ENCODE results near the gene PARP6.

PARP6 gene

DNA sequence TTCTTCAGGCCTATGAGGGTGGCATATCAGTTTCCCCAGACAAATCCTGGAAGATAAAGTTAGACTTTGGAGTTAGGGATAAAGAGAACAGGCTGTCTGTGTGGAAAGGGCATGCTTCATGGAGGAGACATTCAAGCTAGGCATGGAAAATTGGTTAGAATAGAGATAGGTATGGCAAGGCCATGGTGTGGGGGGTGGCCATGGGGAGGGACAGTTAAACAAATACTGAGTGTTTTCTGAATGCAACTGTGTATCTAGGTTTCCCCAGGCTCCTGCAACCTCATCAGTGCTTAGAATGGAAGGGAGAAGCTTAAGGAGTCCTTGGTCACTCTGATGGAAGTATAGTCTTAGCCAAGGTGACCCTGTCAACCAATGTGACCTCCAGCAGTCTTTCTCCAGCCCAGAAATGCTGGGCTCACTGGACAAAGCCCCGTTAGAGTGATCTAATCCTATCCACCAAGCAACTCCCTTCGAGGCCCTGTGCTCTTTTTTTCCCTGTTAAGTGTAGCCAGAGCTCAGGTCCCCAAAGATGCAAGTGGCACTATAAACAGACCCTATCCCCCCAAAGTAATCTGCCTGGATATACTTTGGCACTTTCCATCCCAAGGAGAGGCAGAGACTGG is 35.9 kb downstream of the PARP6 start:
- H3K27ac ChIP-seq (ENCODE audit: low read depth, low read length) = no peak overlapping the region
- H3K4me3 ChIP-seq (ENCODE audit: low read length) = no peak overlapping the region
- H3K27me3 ChIP-seq (ENCODE audit: control insufficient read depth, insufficient read depth, low read length) = no peaks in the 10 kb centered on the region
- H3K36me3 ChIP-seq (ENCODE audit: control insufficient read depth, insufficient read depth, low read length) = peaks cover 7% of the 10 kb centered on the region
- H3K9ac ChIP-seq (ENCODE audit: low read length) = no peak overlapping the region
- H3K4me1 ChIP-seq (ENCODE audit: control insufficient read depth, insufficient read depth, low read length) = peaks cover 3% of the 10 kb centered on the region

DNA sequence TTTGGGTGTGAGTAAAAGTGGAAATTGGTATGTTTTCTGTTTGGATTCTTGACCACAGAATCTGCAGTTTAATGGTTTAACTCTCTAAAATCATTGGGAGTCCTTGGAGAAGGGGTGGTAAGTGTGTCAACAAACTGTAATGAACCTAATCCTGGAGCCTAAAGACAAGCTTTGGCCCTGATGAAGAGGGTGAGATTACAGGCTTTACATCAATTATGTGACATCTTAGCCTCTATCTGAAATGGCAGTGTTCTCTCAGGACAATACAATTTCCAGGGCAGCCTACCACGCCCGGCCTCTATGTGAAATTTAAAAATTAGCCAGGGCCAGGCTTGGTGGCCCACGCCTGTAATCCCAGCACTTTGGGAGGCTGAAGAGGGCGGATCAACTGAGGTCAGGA is 37.1 kb downstream of the PARP6 start:
- H3K4me3 ChIP-seq (ENCODE audit: low read length) = no peak overlapping the region
- H3K36me3 ChIP-seq (ENCODE audit: control insufficient read depth, insufficient read depth, low read length) = no peaks in the 10 kb centered on the region
- no peaks in the 10 kb centered on the region for H3K27me3 ChIP-seq (ENCODE audit: control insufficient read depth, insufficient read depth, low read length)
- H3K9ac ChIP-seq (ENCODE audit: low read length) = no peak overlapping the region
- peaks cover 3% of the 10 kb centered on the region for H3K4me1 ChIP-seq (ENCODE audit: control insufficient read depth, insufficient read depth, low read length)
- H3K27ac ChIP-seq (ENCODE audit: low read depth, low read length) = no peak overlapping the region

DNA sequence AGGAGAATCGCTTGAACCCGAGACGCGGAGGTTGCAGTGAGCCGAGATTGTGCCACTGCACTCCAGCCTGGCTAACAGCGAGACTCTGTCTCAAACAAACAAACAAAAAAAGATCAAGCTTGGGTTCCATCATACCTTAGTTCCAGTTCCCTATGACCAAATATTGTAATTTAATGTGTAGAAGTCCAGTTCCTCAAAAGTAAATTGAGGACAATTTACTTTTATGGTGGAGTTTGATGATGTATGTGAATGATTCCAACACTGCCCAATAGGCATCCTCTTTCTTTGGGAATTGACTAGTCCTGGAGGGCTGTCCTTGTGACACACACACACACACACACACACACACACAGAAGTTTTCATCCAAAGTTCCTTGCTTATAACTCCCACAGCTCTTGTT is 38.6 kb downstream of the PARP6 start:
- Histone ChIP-seq H3K9ac (ENCODE audit: low read length) (no peak overlapping the region), H3K4me1 (ENCODE audit: control insufficient read depth, insufficient read depth, low read length) (peaks cover 9% of the 10 kb centered on the region)

DNA sequence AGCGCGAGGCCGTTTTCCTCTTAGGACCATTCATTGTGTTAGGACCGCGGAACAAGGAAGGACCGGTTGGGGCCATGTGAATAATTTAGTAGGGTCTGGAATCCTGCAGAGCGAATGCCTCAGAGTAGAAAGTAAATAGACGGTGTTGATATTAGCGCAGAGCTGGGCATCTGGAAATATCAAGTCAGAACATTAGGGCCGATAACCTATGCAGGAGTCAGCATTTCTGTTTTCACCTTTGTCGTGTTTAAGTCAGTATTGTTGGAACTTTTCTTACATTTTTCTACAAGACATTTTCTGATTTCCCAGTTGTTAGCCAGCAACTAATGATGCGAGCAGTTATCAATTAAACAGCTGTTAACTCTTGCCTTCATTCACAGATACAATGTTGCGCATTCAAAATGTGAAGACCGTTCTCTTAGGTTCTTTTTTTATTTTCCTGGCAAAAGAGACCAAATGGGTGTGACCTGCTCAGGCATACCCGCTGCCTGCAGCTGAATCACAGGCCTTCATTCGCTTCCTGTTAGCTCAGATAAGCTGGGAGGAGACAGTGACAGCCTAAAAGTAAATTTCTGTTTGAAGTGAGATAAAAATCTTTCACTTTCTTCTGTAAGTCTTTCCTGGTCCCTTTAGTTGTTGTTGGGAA is 40.4 kb downstream of the PARP6 start:
- Histone ChIP-seq H3K27me3 (ENCODE audit: control insufficient read depth, insufficient read depth, low read length) (no peaks in the 10 kb centered on the region), H3K36me3 (ENCODE audit: control insufficient read depth, insufficient read depth, low read length) (no peaks in the 10 kb centered on the region), H3K4me3 (ENCODE audit: low read length) (peak overlapping the region; percentile 81), H3K27ac (ENCODE audit: low read depth, low read length) (peak overlapping the region; percentile 91), H3K4me1 (ENCODE audit: control insufficient read depth, insufficient read depth, low read length) (peaks cover 15% of the 10 kb centered on the region), H3K9ac (ENCODE audit: low read length) (peak overlapping the region; percentile 58)

More for the DNA sequence above, 38.6 kb downstream of the PARP6 start:
- Histone ChIP-seq H3K36me3 (ENCODE audit: control insufficient read depth, insufficient read depth, low read length) (no peaks in the 10 kb centered on the region), H3K27ac (ENCODE audit: low read depth, low read length) (no peak overlapping the region), H3K4me3 (ENCODE audit: low read length) (no peak overlapping the region), H3K27me3 (ENCODE audit: control insufficient read depth, insufficient read depth, low read length) (no peaks in the 10 kb centered on the region)

DNA sequence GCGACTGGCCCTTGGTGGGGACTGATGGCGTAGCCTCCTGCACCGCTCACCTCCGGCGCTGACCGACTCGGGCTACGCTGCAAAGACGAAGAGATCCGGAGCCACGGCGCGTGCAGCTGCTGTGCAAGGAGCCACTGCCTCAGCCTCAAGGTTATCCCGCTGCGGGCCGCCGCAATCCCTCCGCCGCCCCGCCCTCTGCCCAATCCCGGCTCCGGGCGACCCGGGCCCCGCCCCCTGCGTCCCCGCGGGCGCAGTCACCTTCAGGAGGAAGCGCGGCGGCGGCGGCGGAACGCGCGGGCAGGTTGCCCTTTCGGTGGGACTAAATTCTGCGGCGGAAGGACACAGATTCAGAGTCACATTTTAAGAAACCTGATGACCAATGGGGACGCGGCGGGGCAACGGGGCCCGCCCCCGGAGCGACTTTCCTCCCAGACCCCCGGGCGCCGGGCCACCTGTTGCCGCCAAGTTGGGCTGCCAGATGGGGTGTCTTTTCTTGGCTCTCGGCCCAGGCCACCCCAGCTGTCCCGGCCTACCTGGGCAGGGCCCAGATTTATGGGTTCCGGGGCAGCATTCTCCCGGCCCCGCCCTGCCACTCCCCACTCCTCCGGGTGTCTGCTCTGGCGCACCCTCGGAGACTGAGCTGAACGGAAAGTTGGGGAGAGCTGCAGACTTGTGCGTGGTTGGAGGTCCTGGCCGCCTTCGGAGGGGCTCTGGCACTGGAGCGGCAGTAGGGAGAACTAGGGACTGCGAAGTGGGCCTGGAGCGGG is 41.1 kb downstream of the PARP6 start, which contains the start of gene PKM:
TSS of gene PKM (minus strand) at position 125 of the 767 bp plus-strand sequence. CDS start 12,093 bp downstream, outside the sequence.
- Histone ChIP-seq H3K4me1 (ENCODE audit: control insufficient read depth, insufficient read depth, low read length) (peaks cover 20% of the 10 kb centered on the region), H3K9ac (ENCODE audit: low read length) (peak within 1 kb of the TSS; percentile 96), H3K4me3 (ENCODE audit: low read length) (peak within 1 kb of the TSS; percentile 81), H3K27me3 (ENCODE audit: control insufficient read depth, insufficient read depth, low read length) (no peaks in the 10 kb centered on the region), H3K36me3 (ENCODE audit: control insufficient read depth, insufficient read depth, low read length) (no peaks in the 10 kb centered on the region), H3K27ac (ENCODE audit: low read depth, low read length) (peak within 1 kb of the TSS; percentile 91)

DNA sequence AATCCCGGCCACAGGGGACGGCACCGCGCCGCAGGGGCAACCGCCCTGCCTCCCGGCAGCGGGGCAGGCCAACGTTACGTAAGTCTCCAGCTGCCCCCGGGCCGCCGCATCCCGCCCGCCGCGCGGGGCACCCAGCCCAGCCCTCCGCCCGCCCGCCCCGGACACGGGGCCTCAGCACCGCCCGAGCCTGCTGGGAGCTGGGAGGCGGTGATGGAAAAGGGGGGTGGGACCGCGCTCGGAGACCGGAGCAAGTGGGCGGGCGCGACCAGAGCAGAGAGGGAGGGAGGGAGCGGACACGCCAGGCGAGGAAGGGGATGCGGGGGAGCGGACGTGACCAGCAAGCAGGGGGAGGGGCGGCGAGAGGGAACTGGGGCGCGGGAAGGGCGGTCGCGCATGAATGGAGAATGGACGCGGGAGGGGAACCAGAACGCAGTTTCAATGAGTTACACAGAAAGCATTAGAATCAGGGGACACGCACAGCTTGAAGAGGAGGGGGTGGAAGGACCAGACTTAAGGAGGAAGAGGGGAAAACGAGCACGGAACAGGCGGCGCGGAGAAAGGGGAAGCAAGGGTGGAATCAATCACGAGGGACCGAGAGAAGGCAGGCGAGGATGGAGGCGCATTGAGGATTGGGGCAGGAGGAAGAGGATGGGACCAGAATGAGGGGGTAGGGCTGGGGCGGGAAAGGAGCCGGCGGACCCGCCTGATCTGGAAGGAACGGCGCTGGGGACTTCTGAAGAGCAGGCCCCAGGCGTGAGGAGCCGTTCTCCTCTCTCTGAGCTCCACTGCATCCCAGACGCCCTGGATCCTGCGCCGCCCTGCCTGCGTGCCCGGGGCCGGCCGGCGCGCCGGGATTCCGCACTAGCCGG is 41.9 kb downstream of the PARP6 start:
- H3K4me1 ChIP-seq (ENCODE audit: control insufficient read depth, insufficient read depth, low read length) = peaks cover 20% of the 10 kb centered on the region

DNA sequence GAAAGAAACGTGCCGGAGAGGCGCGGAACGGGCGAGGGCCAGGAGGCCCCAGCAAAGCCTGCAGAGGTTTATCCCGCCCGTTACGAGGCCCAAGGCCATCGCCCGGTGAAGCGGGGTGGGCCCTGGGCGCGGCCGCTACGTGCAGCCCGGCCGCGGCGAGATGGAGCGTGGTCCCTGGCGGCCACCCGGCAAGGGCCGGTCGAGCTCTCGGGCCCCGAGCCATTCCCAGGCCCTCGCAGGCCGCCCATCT is 42.5 kb downstream of the PARP6 start:
- Histone ChIP-seq H3K9ac (ENCODE audit: low read length) (no peak overlapping the region), H3K4me3 (ENCODE audit: low read length) (peak overlapping the region; percentile 81), H3K36me3 (ENCODE audit: control insufficient read depth, insufficient read depth, low read length) (no peaks in the 10 kb centered on the region), H3K27me3 (ENCODE audit: control insufficient read depth, insufficient read depth, low read length) (no peaks in the 10 kb centered on the region), H3K4me1 (ENCODE audit: control insufficient read depth, insufficient read depth, low read length) (peaks cover 20% of the 10 kb centered on the region), H3K27ac (ENCODE audit: low read depth, low read length) (peak overlapping the region; percentile 91)

More for the DNA sequence above, 41.9 kb downstream of the PARP6 start:
- Histone ChIP-seq H3K27me3 (ENCODE audit: control insufficient read depth, insufficient read depth, low read length) (no peaks in the 10 kb centered on the region), H3K36me3 (ENCODE audit: control insufficient read depth, insufficient read depth, low read length) (no peaks in the 10 kb centered on the region), H3K9ac (ENCODE audit: low read length) (peak overlapping the region; percentile 96), H3K27ac (ENCODE audit: low read depth, low read length) (peak overlapping the region; percentile 91), H3K4me3 (ENCODE audit: low read length) (peak overlapping the region; percentile 81)

DNA sequence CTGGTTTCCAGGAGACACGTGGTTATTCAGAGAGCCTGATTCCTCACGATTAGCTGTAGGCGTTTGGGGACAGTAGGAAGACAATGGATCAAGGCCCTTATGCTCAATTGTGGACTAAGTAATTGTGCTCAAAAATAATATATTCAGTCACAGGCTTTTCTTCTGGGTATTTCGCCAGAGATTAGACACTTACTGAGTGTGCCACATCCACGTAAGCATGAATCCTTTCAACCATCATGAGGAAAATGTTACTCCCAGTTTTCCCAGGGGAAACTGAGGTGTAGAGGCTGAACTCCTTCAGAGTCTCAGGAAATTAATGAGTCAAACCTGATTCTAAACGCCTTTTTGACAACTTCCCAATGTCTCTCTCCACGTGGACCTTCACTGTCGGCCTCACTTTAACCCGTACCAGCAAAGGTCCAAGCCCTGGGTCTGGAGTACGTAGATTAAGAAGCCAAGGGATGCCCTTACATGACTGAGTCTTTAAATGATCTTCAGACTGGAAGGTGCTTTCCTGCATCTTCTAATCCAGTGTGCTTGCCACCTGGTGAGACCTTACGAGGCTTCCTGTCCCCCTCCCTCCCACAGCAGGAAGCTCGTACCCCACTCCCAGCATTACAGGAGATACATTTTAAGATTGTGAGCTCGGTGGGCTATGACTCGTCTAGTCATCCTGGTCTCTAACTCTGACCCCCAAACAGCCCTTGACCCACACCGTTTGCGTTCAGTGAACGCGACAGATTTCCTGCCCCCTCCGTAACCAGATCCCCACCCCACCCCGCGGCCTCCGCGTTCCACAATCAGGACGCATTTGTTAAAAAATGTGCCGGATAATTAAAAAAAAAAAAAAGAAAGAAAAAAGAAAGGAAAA is 43.0 kb downstream of the PARP6 start:
- Histone ChIP-seq H3K27me3 (ENCODE audit: control insufficient read depth, insufficient read depth, low read length) (no peaks in the 10 kb centered on the region), H3K9ac (ENCODE audit: low read length) (no peak overlapping the region), H3K27ac (ENCODE audit: low read depth, low read length) (peak overlapping the region; percentile 91), H3K4me1 (ENCODE audit: control insufficient read depth, insufficient read depth, low read length) (peaks cover 20% of the 10 kb centered on the region), H3K36me3 (ENCODE audit: control insufficient read depth, insufficient read depth, low read length) (no peaks in the 10 kb centered on the region), H3K4me3 (ENCODE audit: low read length) (peak overlapping the region; percentile 81)

DNA sequence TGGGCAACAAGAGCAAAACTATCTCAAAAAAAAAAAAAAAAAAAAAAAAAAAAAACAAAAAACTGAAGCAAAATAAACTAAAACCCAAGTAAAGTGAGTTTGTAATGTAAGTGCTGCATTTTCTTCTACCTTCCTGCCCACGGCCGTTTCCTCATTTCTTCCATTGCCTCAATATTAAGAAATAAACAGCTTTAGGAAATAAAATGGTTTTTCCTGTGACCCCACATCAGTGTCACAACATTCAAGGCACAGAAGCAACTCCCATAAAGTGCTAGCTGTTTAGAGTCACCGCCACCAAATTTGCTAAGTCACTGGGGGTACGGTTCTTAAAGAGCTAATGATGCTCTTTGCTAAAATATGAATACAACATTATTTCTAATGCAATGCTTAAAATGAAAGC is 44.6 kb downstream of the PARP6 start:
- H3K4me1 ChIP-seq (ENCODE audit: control insufficient read depth, insufficient read depth, low read length) = peaks cover 20% of the 10 kb centered on the region
- peak overlapping the region; percentile 44 for H3K27ac ChIP-seq (ENCODE audit: low read depth, low read length)
- peak overlapping the region; percentile 9 for H3K4me3 ChIP-seq (ENCODE audit: low read length)
- no peaks in the 10 kb centered on the region for H3K27me3 ChIP-seq (ENCODE audit: control insufficient read depth, insufficient read depth, low read length)
- H3K36me3 ChIP-seq (ENCODE audit: control insufficient read depth, insufficient read depth, low read length) = no peaks in the 10 kb centered on the region
- H3K9ac ChIP-seq (ENCODE audit: low read length) = no peak overlapping the region

DNA sequence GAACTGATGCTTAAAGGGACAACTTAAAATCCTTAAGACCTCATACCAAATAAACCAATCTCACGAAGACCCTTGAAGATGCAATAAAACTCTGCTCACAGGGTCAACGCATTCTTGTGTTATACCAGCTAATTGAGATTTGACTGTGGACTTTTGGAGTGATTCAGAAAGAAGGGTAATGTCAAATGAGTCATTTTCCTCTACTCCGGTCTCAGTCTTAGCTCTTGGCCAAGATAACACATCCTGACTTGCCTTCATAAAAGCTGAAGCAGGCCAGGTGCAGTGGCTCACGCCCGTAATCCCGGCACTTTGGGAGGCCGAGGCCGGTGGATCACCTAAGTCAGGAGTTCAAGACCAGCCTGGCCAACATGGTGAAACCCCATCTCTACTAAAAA is 45.2 kb downstream of the PARP6 start:
- peaks cover 24% of the 10 kb centered on the region for H3K4me1 ChIP-seq (ENCODE audit: control insufficient read depth, insufficient read depth, low read length)
- H3K4me3 ChIP-seq (ENCODE audit: low read length) = no peak overlapping the region
- no peak overlapping the region for H3K9ac ChIP-seq (ENCODE audit: low read length)
- no peaks in the 10 kb centered on the region for H3K27me3 ChIP-seq (ENCODE audit: control insufficient read depth, insufficient read depth, low read length)
- H3K36me3 ChIP-seq (ENCODE audit: control insufficient read depth, insufficient read depth, low read length) = no peaks in the 10 kb centered on the region
- peak overlapping the region; percentile 60 for H3K27ac ChIP-seq (ENCODE audit: low read depth, low read length)

DNA sequence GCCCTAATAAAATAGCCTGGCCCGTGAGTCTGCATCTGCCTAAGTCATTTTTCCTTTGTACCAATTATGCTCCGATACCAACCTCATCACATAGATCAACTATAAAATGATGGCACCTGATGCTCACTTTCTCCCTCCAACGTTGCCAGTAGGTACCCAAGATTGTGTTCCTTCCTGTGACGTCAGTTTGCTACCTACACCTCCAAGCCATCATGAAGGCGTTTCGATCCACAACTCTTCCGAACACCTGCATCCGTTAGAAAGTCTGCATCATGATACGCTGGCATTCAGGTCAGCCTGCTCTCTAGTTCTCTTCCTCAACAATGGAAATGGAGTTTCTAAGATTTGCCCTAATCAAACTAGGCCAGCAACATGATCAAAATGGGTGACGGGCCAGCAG is 49.1 kb downstream of the PARP6 start:
- peaks cover 11% of the 10 kb centered on the region for H3K4me1 ChIP-seq (ENCODE audit: control insufficient read depth, insufficient read depth, low read length)
- H3K9ac ChIP-seq (ENCODE audit: low read length) = no peak overlapping the region
- H3K27ac ChIP-seq (ENCODE audit: low read depth, low read length) = no peak overlapping the region
- H3K4me3 ChIP-seq (ENCODE audit: low read length) = no peak overlapping the region
- H3K27me3 ChIP-seq (ENCODE audit: control insufficient read depth, insufficient read depth, low read length) = no peaks in the 10 kb centered on the region
- H3K36me3 ChIP-seq (ENCODE audit: control insufficient read depth, insufficient read depth, low read length) = peaks cover 8% of the 10 kb centered on the region
